ENCODE data around the gene CAB39L.

DNA sequence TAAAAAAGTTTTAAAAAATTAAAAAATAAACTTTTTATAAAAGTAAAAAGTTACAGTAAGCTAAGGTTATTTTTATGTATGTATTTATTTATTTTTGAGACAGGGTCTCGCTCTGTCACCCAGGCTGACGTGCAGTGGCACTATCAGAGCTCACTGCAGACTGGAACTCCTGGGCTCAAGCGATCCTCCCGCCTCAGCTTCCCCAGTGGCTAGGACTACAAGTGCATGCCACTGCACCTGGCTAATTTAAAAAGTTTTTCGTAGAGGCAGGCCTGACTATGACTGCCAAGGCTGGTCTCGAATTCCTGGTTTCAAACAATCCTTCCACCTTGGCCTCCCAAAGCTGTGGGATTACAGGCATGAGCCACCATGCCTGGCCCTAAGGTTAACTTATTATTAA is 132.0 kb downstream of the CAB39L start:
- TF ChIP-seq, protein P1, sequence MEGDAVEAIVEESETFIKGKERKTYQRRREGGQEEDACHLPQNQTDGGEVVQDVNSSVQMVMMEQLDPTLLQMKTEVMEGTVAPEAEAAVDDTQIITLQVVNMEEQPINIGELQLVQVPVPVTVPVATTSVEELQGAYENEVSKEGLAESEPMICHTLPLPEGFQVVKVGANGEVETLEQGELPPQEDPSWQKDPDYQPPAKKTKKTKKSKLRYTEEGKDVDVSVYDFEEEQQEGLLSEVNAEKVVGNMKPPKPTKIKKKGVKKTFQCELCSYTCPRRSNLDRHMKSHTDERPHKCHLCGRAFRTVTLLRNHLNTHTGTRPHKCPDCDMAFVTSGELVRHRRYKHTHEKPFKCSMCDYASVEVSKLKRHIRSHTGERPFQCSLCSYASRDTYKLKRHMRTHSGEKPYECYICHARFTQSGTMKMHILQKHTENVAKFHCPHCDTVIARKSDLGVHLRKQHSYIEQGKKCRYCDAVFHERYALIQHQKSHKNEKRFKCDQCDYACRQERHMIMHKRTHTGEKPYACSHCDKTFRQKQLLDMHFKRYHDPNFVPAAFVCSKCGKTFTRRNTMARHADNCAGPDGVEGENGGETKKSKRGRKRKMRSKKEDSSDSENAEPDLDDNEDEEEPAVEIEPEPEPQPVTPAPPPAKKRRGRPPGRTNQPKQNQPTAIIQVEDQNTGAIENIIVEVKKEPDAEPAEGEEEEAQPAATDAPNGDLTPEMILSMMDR (IDR thresholded peaks at IDR 0.05) = no peak
- TF ChIP-seq, protein P2, sequence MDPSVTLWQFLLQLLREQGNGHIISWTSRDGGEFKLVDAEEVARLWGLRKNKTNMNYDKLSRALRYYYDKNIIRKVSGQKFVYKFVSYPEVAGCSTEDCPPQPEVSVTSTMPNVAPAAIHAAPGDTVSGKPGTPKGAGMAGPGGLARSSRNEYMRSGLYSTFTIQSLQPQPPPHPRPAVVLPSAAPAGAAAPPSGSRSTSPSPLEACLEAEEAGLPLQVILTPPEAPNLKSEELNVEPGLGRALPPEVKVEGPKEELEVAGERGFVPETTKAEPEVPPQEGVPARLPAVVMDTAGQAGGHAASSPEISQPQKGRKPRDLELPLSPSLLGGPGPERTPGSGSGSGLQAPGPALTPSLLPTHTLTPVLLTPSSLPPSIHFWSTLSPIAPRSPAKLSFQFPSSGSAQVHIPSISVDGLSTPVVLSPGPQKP (IDR thresholded peaks at IDR 0.05; ENCODE audit: low read depth, low read length) = no peak
- no peak for TF ChIP-seq FOSL2 (IDR thresholded peaks at IDR 0.05)
- no peak for TF ChIP-seq FOSL2 (CRISPR knock-in tag; IDR thresholded peaks at IDR 0.05)
- no peak for TF ChIP-seq HDAC2 (IDR thresholded peaks at IDR 0.05)
- TF ChIP-seq ZFP36 (IDR thresholded peaks at IDR 0.05; ENCODE audit: borderline replicate concordance, partially characterized antibody) = no peak
- no peak for TF ChIP-seq KDM1A (IDR thresholded peaks at IDR 0.05; ENCODE audit: low read depth)
- TF ChIP-seq, protein P3, sequence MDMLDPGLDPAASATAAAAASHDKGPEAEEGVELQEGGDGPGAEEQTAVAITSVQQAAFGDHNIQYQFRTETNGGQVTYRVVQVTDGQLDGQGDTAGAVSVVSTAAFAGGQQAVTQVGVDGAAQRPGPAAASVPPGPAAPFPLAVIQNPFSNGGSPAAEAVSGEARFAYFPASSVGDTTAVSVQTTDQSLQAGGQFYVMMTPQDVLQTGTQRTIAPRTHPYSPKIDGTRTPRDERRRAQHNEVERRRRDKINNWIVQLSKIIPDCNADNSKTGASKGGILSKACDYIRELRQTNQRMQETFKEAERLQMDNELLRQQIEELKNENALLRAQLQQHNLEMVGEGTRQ (IDR thresholded peaks at IDR 0.05) = no peak
- no peak for TF ChIP-seq NFE2L2 (conservative IDR thresholded peaks at IDR 0.05; ENCODE audit: low read length)
- no peak for TF ChIP-seq MAFK (IDR thresholded peaks at IDR 0.05; ENCODE audit: partially characterized antibody)
- TF ChIP-seq RNF2 (IDR thresholded peaks at IDR 0.05; ENCODE audit: borderline replicate concordance, low read depth) = no peak
- no peak for TF ChIP-seq CBX8 (IDR thresholded peaks at IDR 0.05)
- TF ChIP-seq, protein P4, sequence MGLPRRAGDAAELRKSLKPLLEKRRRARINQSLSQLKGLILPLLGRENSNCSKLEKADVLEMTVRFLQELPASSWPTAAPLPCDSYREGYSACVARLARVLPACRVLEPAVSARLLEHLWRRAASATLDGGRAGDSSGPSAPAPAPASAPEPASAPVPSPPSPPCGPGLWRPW (IDR thresholded peaks at IDR 0.05) = no peak
